T-helper 22 cell (primary cell): ENCODE results near the gene GOLGA8M.
"Not testable (repeated sequence)": the region's sequence is repeated elsewhere in the genome, so short reads cannot be mapped to it uniquely, and the experiment has no call there.

Source experiments
- DNase-seq: peaks from one replicate; pipeline ENCODE4 v3.0.0-alpha.2; 2020; ENCODE audit warnings: low read depth

GOLGA8M gene

GRCh38 chr15:28656018-28656360 lies 56.2 kb downstream of the GOLGA8M start:
- not testable (repeated sequence) for DNase-seq

- not testable (repeated sequence) for DNase-seq
Measured at GRCh38 chr15:28655329-28656017, 56.7 kb downstream of the GOLGA8M start.

- DNase-seq = not testable (repeated sequence)
Measured at GRCh38 chr15:28654194-28654593, 58.0 kb downstream of the GOLGA8M start.

GRCh38 chr15:28652538-28652937 lies 59.7 kb downstream of the GOLGA8M start:
- DNase-seq = not testable (repeated sequence)
